ENCODE data around the gene MYOT.

GRCh38 chr5:137831526-137831925, 36.1 kb upstream of the MYOT start:
- no peak for TF ChIP-seq POLR2AphosphoS5 (IDR thresholded peaks at IDR 0.05; ENCODE audit: low read depth, low read length)
- no peak for TF ChIP-seq POLR2A (IDR thresholded peaks at IDR 0.05; ENCODE audit: low read depth, low read length)
- no peak for TF ChIP-seq TAF1 (IDR thresholded peaks at IDR 0.05; ENCODE audit: low read depth, low read length)
- no peak for TF ChIP-seq POU2F2 (IDR thresholded peaks at IDR 0.05; ENCODE audit: low read depth, low read length)
- no peak for TF ChIP-seq PAX5 (IDR thresholded peaks at IDR 0.05; ENCODE audit: insufficient read depth, low read length, severe bottlenecking)
- TF ChIP-seq SPI1 (IDR thresholded peaks at IDR 0.05; ENCODE audit: low read depth, low read length) = no peak

Data from GM12891 (cell line).